BE2C (cell line): ENCODE data around the gene SLFN5.

Source experiments
- DNase-seq: peaks from one replicate; pipeline ENCODE4 v3.0.0-alpha.2; 2020
- H3K27me3 ChIP-seq: fragments of 250-450 bp; sonication (Bioruptor Pico); 2 replicates; pipeline ENCODE4 v1.5.1; 2020; ENCODE audit warnings: mild to moderate bottlenecking
- H3K36me3 ChIP-seq: fragments of 250-450 bp; sonication (Bioruptor Pico); 2 replicates; pipeline ENCODE4 v1.5.1; 2020; ENCODE audit warnings: mild to moderate bottlenecking
- H3K4me1 ChIP-seq: fragments of 250-450 bp; sonication (Bioruptor Pico); 2 replicates; pipeline ENCODE4 v1.5.1; 2020
- H3K4me3 ChIP-seq: 2 replicates; pipeline ENCODE4 v1.5.1; 2011; ENCODE audit warnings: low read depth, low read length
- H3K9me3 ChIP-seq: fragments of 250-450 bp; sonication (Bioruptor Pico); 2 replicates; pipeline ENCODE4 v1.5.1; 2020
- CTCF ChIP-seq: IDR thresholded peaks from 2 replicates; pipeline ENCODE4 v1.5.1; 2012; ENCODE audit warnings: mild to moderate bottlenecking, low read depth, low read length

The SLFN5 gene

DNA sequence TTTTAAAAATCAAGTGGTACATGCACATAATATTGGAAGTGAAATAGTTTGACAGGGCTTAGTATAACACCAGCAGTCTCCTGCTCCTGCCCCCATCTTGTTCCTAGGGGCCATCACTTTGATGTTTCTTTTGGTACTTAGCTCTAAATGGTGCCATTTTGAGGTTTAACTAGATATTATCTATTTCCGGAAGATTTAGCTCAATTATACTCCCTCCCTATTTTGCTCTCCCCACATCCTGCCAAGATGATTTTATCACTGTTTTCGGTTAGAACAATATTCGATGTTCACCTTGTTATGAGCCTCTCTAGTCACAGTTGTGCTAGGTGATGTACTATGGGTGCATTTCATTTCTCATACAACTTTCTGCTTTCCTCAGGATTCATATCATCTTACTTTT, 28.7 kb upstream of the SLFN5 start:
- H3K9me3 ChIP-seq: no peaks in the 10 kb centered on the region
- H3K36me3 ChIP-seq: no peaks in the 10 kb centered on the region
- no peak overlapping the region for H3K4me3 ChIP-seq
- TF ChIP-seq CTCF: no peak
- H3K4me1 ChIP-seq: no peaks in the 10 kb centered on the region
- DNase-seq: no peak
- peaks cover 2% of the 10 kb centered on the region; the same call in 1 of the 2 replicates for H3K27me3 ChIP-seq

DNA sequence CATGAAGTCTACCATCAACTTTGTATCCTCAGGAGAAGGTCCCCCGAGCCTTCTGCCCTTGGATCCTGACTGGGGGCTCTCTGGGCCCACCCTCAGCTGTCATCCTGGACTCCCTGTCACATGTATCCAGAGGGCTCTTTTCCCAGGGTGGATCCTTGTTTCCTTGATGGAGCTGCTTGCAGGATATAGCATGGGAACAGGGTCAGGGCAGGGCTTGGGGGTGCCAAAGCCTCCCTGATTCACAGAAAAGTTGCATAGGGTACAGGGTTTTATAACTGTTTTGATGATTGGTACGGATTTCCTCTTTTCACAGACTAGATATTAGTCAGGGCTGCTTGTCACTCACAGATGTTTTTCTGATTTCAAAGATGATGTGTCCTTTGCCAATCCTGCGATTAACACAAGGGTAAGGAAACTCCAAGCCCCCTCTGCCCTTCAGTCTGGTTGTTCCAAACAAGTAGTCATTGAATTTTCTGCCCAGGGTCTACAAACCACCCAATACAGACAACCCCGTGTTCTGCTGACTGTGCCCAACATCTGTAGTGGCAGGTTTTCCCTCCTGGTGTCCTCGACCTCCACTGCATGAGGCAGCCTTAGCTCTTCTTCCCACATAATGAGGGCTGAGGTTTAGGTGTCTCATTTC, 28.1 kb upstream of the SLFN5 start:
- Histone ChIP-seq H3K27me3 (peaks cover 5% of the 10 kb centered on the region), H3K9me3 (no peaks in the 10 kb centered on the region), H3K4me1 (no peaks in the 10 kb centered on the region), H3K36me3 (no peaks in the 10 kb centered on the region), H3K4me3 (no peak overlapping the region)
- no peak for DNase-seq
- no peak for TF ChIP-seq CTCF

DNA sequence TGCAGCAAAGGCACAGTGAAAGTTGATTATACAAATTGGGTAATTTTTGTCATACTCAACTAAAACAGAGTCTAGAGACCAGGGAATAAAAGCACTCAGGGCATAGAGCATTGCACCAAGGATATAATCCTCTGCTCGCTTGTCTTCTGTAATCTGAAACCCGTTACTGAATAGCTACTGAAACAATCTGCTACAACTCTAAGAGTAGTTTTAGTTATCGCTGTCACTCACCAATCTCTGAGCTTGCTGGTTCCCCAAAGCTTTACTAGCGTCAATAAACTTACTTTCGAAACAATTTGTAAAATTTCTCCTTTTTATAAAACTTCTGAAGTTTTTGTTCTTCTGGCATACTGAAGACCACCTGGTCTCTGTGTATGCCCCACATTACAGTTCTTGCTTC, 25.8 kb upstream of the SLFN5 start:
- H3K9me3 ChIP-seq: no peaks in the 10 kb centered on the region
- no peaks in the 10 kb centered on the region for H3K4me1 ChIP-seq
- no peak overlapping the region for H3K4me3 ChIP-seq
- peaks cover 10% of the 10 kb centered on the region for H3K27me3 ChIP-seq
- no peak for TF ChIP-seq CTCF
- no peak for DNase-seq
- no peaks in the 10 kb centered on the region for H3K36me3 ChIP-seq

DNA sequence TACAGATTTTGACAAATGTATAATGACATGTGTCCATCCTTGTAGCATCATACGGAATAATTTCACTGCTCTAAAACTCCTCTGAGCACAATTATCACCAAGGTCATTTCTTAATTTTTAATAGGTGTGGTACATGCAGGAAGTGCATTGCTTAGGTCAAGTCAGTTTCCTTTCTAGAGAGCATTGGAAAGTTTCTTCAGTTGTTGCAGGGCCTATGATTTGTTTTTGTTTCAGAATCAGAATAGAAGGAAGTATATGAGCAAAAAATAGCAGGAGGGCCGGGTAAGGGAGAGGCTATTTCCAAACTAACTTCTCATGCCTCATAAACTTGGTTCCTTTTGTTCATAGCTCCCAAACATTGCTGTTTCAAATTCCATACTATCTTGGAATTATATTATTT, 24.0 kb upstream of the SLFN5 start:
- H3K36me3 ChIP-seq: no peaks in the 10 kb centered on the region
- TF ChIP-seq CTCF: no peak
- DNase-seq: no peak
- peaks cover 10% of the 10 kb centered on the region for H3K27me3 ChIP-seq
- H3K4me1 ChIP-seq: no peaks in the 10 kb centered on the region
- no peak overlapping the region for H3K4me3 ChIP-seq
- no peaks in the 10 kb centered on the region for H3K9me3 ChIP-seq

GRCh38 chr17:35222452-35222851, 20.4 kb upstream of the SLFN5 start:
- H3K36me3 ChIP-seq: no peaks in the 10 kb centered on the region
- H3K27me3 ChIP-seq: peaks cover 22% of the 10 kb centered on the region

More at GRCh38 chr17:35222452-35222851, 20.4 kb upstream of the SLFN5 start:
- DNase-seq: no peak
- Histone ChIP-seq H3K4me3 (no peak overlapping the region), H3K4me1 (no peaks in the 10 kb centered on the region), H3K9me3 (no peaks in the 10 kb centered on the region)
- no peak for TF ChIP-seq CTCF
